ENCODE results near the gene HAPLN2.
A peak's percentile ranks its signal among the peaks of the same experiment; 100 is the strongest.

GRCh38 chr1:156618853-156619581 lies at the start of gene HAPLN2:
- TF ChIP-seq ZFP37 (tag by site-specific recombination; IDR thresholded peaks at IDR 0.05) (no peak), CTCF (tag by site-specific recombination; IDR thresholded peaks at IDR 0.05) (peak; percentile 54; the same call in 1 of the 2 replicates), ZSCAN18 (tag by site-specific recombination; IDR thresholded peaks at IDR 0.05) (no peak), KLF8 (tag by site-specific recombination; IDR thresholded peaks at IDR 0.05) (0 out of 2 replicates have a peak, but pooled peaks have one; percentile 13), ZBTB48 (tag by site-specific recombination; IDR thresholded peaks at IDR 0.05) (no peak), ZNF558 (tag by site-specific recombination; IDR thresholded peaks at IDR 0.05) (no peak), TCF7L2 (IDR thresholded peaks at IDR 0.05; ENCODE audit: borderline replicate concordance, low read depth, low read length) (no peak), ZNF623 (tag by site-specific recombination; IDR thresholded peaks at IDR 0.05) (no peak), SCRT1 (tag by site-specific recombination; IDR thresholded peaks at IDR 0.05; ENCODE audit: borderline replicate concordance) (no peak), ZBTB44 (tag by site-specific recombination; IDR thresholded peaks at IDR 0.05) (no peak), ZNF521 (tag by site-specific recombination; IDR thresholded peaks at IDR 0.05) (no peak)
